Stimulated activated naive B cell treated with anti-CD40 and anti-IgM and Interleukin-4, amounts not matched to agents 10 μg/mL and 1 μg/mL and 100 μg/mL, for 72 hours (primary cell): ENCODE results near the gene MYO16.

Experiments
- ATAC-seq, 2 donors: fragments of 150-1000 bp; cut with Tn5 transposase; replicated peaks; 2 replicates each; pipeline ENCODE4 v1.10.0; 2021; ENCODE audit warnings: moderate library complexity in 1 of 2
- DNase-seq: peaks from one replicate; pipeline ENCODE4 v3.0.0; 2021
- H3K27ac Mint-ChIP-seq: one replicate; pipeline ENCODE4 v1.8.0; 2022; ENCODE audit warnings: mild to moderate bottlenecking, mixed read lengths
- H3K27me3 Mint-ChIP-seq, 2 donors: one replicate each; pipeline ENCODE4 v1.8.0; 2022; ENCODE audit warnings: mixed read lengths in 2 of 2
- H3K36me3 Mint-ChIP-seq, 2 donors: one replicate each; pipeline ENCODE4 v1.8.0; 2022; ENCODE audit warnings: mixed read lengths in 2 of 2, mild to moderate bottlenecking in 1 of 2
- H3K4me1 Mint-ChIP-seq, 2 donors: one replicate each; pipeline ENCODE4 v1.8.0; 2022; ENCODE audit warnings: mixed read lengths in 2 of 2, mild to moderate bottlenecking in 1 of 2
- H3K4me3 Mint-ChIP-seq, 2 donors: one replicate each; pipeline ENCODE4 v1.8.0; 2022; ENCODE audit warnings: mild to moderate bottlenecking in 2 of 2, mixed read lengths in 2 of 2, moderate library complexity in 1 of 2
- H3K9me3 Mint-ChIP-seq, 2 donors: one replicate each; pipeline ENCODE4 v1.8.0; 2022; ENCODE audit warnings: mixed read lengths in 2 of 2, mild to moderate bottlenecking in 1 of 2

The MYO16 gene

GRCh38 chr13:108741930-108742329 lies 112.5 kb downstream of the MYO16 start:
- H3K4me1 Mint-ChIP-seq = no peaks in the 10 kb centered on the region
- no peaks in the 10 kb centered on the region for H3K36me3 Mint-ChIP-seq
- no peak for DNase-seq
- no peak for ATAC-seq
- no peak overlapping the region for H3K4me3 Mint-ChIP-seq
- no peaks in the 10 kb centered on the region for H3K27me3 Mint-ChIP-seq
- H3K27ac Mint-ChIP-seq = no peak overlapping the region
- H3K9me3 Mint-ChIP-seq = peaks cover 0 to 3% of the 10 kb centered on the region in 2 donors

GRCh38 chr13:108742701-108743451 lies 113.5 kb downstream of the MYO16 start:
- Mint-ChIP-seq H3K36me3 (no peaks in the 10 kb centered on the region), H3K4me3 (no peak overlapping the region), H3K27me3 (no peaks in the 10 kb centered on the region), H3K9me3 (peaks cover 0 to 3% of the 10 kb centered on the region in 2 donors), H3K4me1 (no peaks in the 10 kb centered on the region), H3K27ac (no peak overlapping the region)
- ATAC-seq = no peak
- no peak for DNase-seq

GRCh38 chr13:108743522-108743921 lies 114.1 kb downstream of the MYO16 start:
- Mint-ChIP-seq H3K27ac (no peak overlapping the region), H3K9me3 (peaks cover 0 to 3% of the 10 kb centered on the region in 2 donors), H3K27me3 (no peaks in the 10 kb centered on the region), H3K36me3 (no peaks in the 10 kb centered on the region), H3K4me3 (no peak overlapping the region), H3K4me1 (no peaks in the 10 kb centered on the region)
- no peak for ATAC-seq
- DNase-seq = no peak

GRCh38 chr13:108747843-108748242 lies 118.4 kb downstream of the MYO16 start:
- H3K27ac Mint-ChIP-seq = no peak overlapping the region
- H3K36me3 Mint-ChIP-seq = no peaks in the 10 kb centered on the region
- H3K4me1 Mint-ChIP-seq = no peaks in the 10 kb centered on the region
- H3K27me3 Mint-ChIP-seq = no peaks in the 10 kb centered on the region
- DNase-seq (no peak), ATAC-seq (no peak)
- no peak overlapping the region for H3K4me3 Mint-ChIP-seq
- H3K9me3 Mint-ChIP-seq = peaks cover 0 to 1% of the 10 kb centered on the region in 2 donors

GRCh38 chr13:108752276-108752675 lies 122.9 kb downstream of the MYO16 start:
- ATAC-seq (no peak), DNase-seq (no peak)
- no peaks in the 10 kb centered on the region for H3K4me1 Mint-ChIP-seq
- no peaks in the 10 kb centered on the region for H3K36me3 Mint-ChIP-seq
- no peaks in the 10 kb centered on the region for H3K27me3 Mint-ChIP-seq
- no peak overlapping the region for H3K27ac Mint-ChIP-seq
- H3K4me3 Mint-ChIP-seq = no peak overlapping the region
- H3K9me3 Mint-ChIP-seq = peaks cover 0 to 1% of the 10 kb centered on the region in 2 donors

- peaks cover 0 to 1% of the 10 kb centered on the region in 2 donors for H3K9me3 Mint-ChIP-seq
- H3K27ac Mint-ChIP-seq = no peak overlapping the region
- H3K36me3 Mint-ChIP-seq = no peaks in the 10 kb centered on the region
- H3K4me3 Mint-ChIP-seq = no peak overlapping the region
- no peaks in the 10 kb centered on the region for H3K27me3 Mint-ChIP-seq
- no peak for ATAC-seq
- DNase-seq = no peak
- H3K4me1 Mint-ChIP-seq = no peaks in the 10 kb centered on the region
These were observed 125.7 kb downstream of the MYO16 start for GRCh38 chr13:108755083-108755482.

- Mint-ChIP-seq H3K4me3 (no peak overlapping the region), H3K36me3 (no peaks in the 10 kb centered on the region), H3K27ac (no peak overlapping the region), H3K4me1 (no peaks in the 10 kb centered on the region), H3K27me3 (no peaks in the 10 kb centered on the region), H3K9me3 (peaks cover 0 to 5% of the 10 kb centered on the region in 2 donors)
- DNase-seq (no peak), ATAC-seq (no peak)
These were observed 130.7 kb downstream of the MYO16 start for GRCh38 chr13:108760129-108760528.

- H3K4me3 Mint-ChIP-seq = no peak overlapping the region
- H3K9me3 Mint-ChIP-seq = peaks cover 0 to 5% of the 10 kb centered on the region in 2 donors
- ATAC-seq = no peak
- no peaks in the 10 kb centered on the region for H3K36me3 Mint-ChIP-seq
- no peak overlapping the region for H3K27ac Mint-ChIP-seq
- no peak for DNase-seq
- H3K4me1 Mint-ChIP-seq = no peaks in the 10 kb centered on the region
- H3K27me3 Mint-ChIP-seq = no peaks in the 10 kb centered on the region
These were observed 131.1 kb downstream of the MYO16 start for GRCh38 chr13:108760541-108760940.

DNA sequence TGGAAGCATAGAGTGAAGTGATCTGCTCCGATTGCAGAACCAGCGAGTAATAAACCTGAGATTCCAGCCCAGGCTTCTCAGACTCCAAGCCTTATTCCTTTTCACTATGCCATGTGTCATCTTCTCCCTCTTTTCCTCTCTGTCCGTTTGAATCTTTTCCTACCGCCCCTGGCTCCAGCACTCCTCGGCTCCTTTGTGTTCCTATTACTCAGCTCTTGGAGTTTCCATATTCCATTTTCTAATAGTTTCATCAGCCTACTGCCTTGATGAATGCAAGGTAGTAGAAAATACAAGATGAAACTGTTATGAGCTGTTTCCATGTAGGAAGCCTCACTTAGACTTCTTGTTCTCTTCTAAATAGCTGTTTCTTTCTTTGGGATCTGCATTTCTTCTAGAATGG lies 138.6 kb downstream of the MYO16 start:
- Mint-ChIP-seq H3K27ac (no peak overlapping the region), H3K27me3 (peaks cover 0 to 4% of the 10 kb centered on the region in 2 donors), H3K9me3 (peaks cover 0 to 4% of the 10 kb centered on the region in 2 donors), H3K36me3 (no peaks in the 10 kb centered on the region), H3K4me3 (no peak overlapping the region), H3K4me1 (no peaks in the 10 kb centered on the region)
- no peak for ATAC-seq
- DNase-seq = no peak

- Mint-ChIP-seq H3K9me3 (peaks cover 0 to 2% of the 10 kb centered on the region in 2 donors), H3K36me3 (no peaks in the 10 kb centered on the region), H3K27ac (no peak overlapping the region), H3K27me3 (peaks cover 0 to 4% of the 10 kb centered on the region in 2 donors), H3K4me3 (no peak overlapping the region), H3K4me1 (no peaks in the 10 kb centered on the region)
- DNase-seq = no peak
- ATAC-seq = no peak
These were observed 140.0 kb downstream of the MYO16 start for GRCh38 chr13:108769213-108770070.

DNA sequence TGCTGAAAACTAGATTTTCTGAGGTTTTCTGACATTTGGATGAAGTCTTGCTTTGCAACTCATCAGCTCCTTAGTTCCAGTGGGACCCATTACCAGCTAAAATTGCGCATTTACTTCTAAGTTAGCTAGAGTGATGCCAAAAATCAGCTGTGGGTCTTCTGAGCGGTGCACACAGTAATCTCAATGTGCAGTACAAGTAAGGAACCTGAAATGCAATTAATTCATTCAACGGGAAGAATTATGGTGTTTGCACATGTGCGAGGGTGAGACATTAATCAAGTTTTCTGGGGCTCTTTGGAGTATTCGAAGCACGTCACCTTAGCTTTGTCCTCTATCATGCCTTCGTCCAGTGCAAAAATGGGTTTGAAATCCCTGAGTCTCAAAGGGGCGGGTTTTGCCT lies 146.2 kb downstream of the MYO16 start:
- Mint-ChIP-seq H3K9me3 (no peaks in the 10 kb centered on the region), H3K4me3 (no peak overlapping the region), H3K27me3 (no peaks in the 10 kb centered on the region), H3K4me1 (no peaks in the 10 kb centered on the region), H3K27ac (no peak overlapping the region), H3K36me3 (no peaks in the 10 kb centered on the region)
- ATAC-seq = no peak
- DNase-seq = no peak

- Mint-ChIP-seq H3K4me3 (no peak overlapping the region), H3K36me3 (no peaks in the 10 kb centered on the region), H3K9me3 (no peaks in the 10 kb centered on the region), H3K27ac (no peak overlapping the region), H3K27me3 (no peaks in the 10 kb centered on the region), H3K4me1 (no peaks in the 10 kb centered on the region)
- ATAC-seq = no peak
- no peak for DNase-seq
These were observed 147.2 kb downstream of the MYO16 start for GRCh38 chr13:108776650-108777049.

GRCh38 chr13:108777421-108778420 lies 148.3 kb downstream of the MYO16 start:
- no peak overlapping the region for H3K4me3 Mint-ChIP-seq
- H3K27me3 Mint-ChIP-seq = no peaks in the 10 kb centered on the region
- H3K9me3 Mint-ChIP-seq = peaks cover 0 to 3% of the 10 kb centered on the region in 2 donors
- no peak for ATAC-seq
- no peak overlapping the region for H3K27ac Mint-ChIP-seq
- DNase-seq = no peak
- H3K4me1 Mint-ChIP-seq = no peaks in the 10 kb centered on the region
- H3K36me3 Mint-ChIP-seq = no peaks in the 10 kb centered on the region

- H3K4me1 Mint-ChIP-seq = no peaks in the 10 kb centered on the region
- H3K27ac Mint-ChIP-seq = no peak overlapping the region
- H3K4me3 Mint-ChIP-seq = no peak overlapping the region
- ATAC-seq (no peak), DNase-seq (no peak)
- no peaks in the 10 kb centered on the region for H3K36me3 Mint-ChIP-seq
- H3K27me3 Mint-ChIP-seq = no peaks in the 10 kb centered on the region
- peaks cover 7 to 8% of the 10 kb centered on the region in 2 donors for H3K9me3 Mint-ChIP-seq
These were observed 149.9 kb downstream of the MYO16 start for GRCh38 chr13:108779308-108779707.
